Keratinocyte (primary cell): ENCODE measurements around the gene LPAR6.

Experiments
- CTCF ChIP-seq, 3 experiments: IDR thresholded peaks in 1 of 3; conservative IDR thresholded peaks in 1 of 3; optimal IDR thresholded peaks in 1 of 3; 2 replicates in 2 of 3; 3 replicates in 1 of 3; pipeline versions ENCODE3 to v1.5.1; 2011; ENCODE audit warnings: low read length in 3 of 3, mild to moderate bottlenecking in 3 of 3, moderate library complexity in 2 of 3, control low read depth in 1 of 3, inconsistent platforms in 1 of 3; ENCODE audit not compliant: insufficient read depth in 2 of 3; ENCODE audit errors: extremely low read depth in 1 of 3
- EZH2 ChIP-seq: IDR thresholded peaks from one replicate; pipeline ENCODE4 v1.6.1; 2012; ENCODE audit warnings: inconsistent platforms, mild to moderate bottlenecking, low read length, moderate library complexity

GRCh38 chr13:48412881-48413351, at the start of gene LPAR6:
- no peak for TF ChIP-seq CTCF (optimal IDR thresholded peaks at IDR 0.05 in 1 of 3, IDR thresholded peaks at IDR 0.05 in 1 of 3, conservative IDR thresholded peaks at IDR 0.05 in 1 of 3; ENCODE audit: extremely low read depth in 1 of 3, insufficient read depth in 2 of 3, low read length in 3 of 3)
- TF ChIP-seq EZH2 = no peak
